Esophagus mucosa (tissue), 1 donor: ENCODE measurements around the gene METTL5. TPM values are rescaled to one million over a fixed set of nuclear protein-coding genes. Genes with fewer than 3 reads are reported as not detected.
"Not testable (repeated sequence)": the region's sequence is repeated elsewhere in the genome, so short reads cannot be mapped to it uniquely, and the experiment has no call there.

Source experiments
- ATAC-seq: fragments of 200-7000 bp; cut with Tn5 transposase; one replicate; pipeline ENCODE4 v1.9.1; 2020
- total RNA-seq: library from RNA; stranded (reverse); gene quantifications from one replicate; pipeline ENCODE4 v1.2.4, GENCODE V29; 2023
- donor health status: DM: yes; HTN: yes; CAD: no.

The METTL5 gene
- total RNA-seq, result 41.2 TPM

DNA sequence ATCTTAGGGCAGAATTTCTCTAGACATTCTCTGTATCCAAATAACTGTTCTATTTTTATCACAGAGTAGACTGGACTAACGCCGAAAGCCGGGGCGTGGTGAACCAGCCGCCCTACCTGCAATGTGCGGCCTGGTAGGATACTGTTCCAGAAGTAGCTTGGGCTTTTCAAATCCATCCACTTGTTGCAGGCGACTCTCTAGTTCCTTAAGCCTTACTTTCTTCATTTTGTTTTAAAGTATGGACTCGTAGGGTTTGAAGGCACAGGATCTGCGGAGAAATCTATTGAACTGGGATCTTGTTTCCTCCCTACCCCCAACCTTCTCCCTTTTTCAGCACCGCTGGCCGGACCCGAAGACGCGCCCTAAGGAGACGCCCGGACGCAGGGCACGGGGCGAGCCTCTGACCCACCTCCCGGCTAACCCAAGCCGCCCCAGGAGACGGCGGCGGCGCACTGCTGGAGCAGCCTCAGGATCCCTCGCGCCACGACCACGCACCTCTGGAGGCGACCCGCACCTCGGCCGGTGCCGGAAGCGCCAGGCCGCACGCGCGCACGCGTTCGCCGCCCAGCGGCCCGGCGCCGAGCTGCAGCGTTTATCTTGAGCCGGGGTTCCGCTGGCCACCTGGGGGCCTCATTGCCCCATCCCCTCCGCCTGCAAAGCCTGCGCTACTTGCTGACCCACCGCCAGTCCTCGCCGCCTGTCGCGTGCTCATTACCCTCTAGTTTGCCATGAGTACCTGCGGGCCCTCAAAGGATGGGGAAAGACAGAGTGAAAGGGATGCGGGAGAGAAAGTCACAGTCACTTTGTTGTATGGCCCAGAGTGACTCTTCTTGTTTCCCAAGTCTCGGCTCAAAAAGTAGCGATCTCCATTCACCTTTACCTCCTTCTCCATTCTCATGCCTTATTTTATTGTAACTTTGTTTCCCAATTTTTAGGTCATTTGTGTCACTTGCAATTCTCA, at the start of gene METTL5:
METTL5 (minus strand) TSS at position 533 of the 961 bp plus-strand sequence; CDS start at position 225, 308 bp downstream.
- ATAC-seq, result peak; percentile 70

DNA sequence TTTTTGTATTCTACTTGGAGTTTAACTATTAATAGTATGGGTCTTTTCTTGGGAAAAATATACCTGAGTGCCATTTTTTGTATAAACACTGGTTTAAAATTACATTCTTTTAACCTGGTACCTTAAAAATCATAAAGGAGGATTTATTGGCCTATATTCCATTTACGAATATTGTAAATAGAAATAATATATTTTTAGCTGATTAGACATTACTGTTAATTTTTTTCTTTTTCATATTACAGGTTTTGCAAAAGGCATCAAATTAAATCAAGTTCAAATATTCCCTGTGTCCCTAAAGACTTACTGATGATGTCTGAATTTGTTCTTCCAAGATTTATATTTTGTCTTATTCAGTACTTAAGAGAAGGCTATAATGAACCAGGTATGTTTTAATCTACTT, 47.3 kb upstream of the METTL5 start:
- no peak for ATAC-seq

DNA sequence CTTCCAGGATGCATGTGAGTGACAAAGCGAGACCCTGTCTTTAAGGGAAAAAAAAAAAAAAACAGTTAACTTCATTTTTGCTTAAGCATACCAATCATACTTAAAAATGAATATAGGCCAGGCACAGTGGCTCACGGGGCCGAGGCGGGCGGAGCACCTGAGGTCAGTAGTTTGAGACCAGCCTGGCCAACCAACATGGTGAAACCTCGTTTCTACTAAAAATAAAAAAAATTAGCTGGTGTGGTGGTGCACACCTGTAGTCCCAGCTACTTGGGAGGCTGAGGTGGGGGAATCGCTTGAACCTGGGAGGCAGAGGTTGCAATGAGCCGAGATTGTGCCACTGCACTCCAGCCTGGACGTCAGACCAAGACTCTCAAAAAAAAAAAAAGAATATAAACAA, 46.7 kb upstream of the METTL5 start:
- ATAC-seq, result not testable (repeated sequence)

DNA sequence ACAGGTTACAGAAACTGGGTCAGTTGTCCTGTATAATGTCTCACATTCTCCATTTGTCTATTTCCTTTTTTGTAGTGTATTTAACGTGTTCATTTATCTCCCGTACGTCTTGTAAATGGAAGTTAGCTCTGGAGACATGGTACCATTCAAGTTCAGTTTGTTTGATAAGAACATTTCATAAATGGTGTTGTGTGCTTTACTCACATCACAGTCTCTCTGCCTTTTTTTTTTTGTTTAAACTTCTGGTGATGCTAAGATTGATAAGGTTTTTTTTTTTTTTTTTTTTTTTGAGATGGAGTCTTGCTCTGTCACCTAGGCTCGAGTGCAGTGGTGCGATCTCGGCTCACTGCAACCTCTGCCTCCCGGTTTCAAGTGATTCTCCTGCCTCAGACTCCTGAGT, 44.2 kb upstream of the METTL5 start:
- ATAC-seq, result no peak

DNA sequence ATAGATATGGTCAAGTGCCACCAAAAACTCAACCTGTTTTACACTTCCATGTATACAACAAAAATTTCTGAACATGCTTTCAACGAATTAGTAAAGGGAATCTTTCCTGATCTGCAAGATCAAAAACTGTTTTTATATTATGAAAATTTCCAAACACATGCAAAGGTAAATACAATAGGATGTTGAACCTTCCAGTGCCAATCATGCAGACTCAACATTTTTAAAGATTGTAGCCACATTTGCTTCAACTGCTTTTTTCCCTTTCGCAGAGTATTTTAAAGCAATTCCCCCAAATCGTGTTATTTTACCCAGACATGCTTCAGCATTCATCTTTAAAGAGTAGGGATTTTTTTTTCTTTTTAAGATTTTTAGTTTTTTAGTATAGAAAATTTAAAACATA, 42.9 kb upstream of the METTL5 start:
- ATAC-seq, result no peak

DNA sequence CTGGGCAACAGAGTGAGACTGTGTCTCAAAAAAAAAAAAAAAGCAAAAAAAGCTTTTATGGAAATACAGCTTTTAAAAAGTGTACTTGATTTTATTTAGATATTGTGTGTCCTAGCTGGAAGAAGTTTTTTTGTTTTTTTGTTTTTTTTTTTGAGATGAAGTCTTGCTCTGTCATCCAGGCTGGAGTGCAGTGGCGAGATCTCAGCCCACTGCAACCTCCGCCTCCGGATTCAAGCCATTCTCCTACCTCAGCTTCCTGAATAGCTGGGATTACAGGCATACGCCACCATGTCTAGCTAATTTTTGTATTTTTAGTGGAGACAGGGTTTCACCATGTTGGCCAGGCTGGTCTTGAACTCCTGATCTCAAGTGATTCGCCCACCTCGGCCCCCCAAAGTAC, 41.5 kb upstream of the METTL5 start:
- ATAC-seq, result not testable (repeated sequence)

DNA sequence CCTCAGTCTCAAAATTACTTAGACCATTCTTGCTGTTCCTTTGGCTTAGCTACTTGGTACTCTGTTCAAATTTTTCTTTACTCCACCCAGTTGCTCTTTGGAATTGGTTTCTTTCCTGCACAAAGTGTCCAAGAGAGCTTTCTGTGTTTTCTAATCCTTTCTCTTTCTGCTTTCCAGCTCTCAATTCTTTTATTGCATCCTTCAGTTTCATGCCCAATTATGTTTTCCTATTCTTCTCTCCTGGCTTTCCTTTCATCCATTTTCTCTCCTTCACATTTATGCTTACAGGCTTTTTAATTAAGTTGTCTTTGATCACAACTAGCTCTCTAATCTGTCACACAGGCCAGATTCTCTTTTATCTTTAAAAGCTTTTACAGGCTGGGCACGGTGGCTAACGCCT, 40.8 kb upstream of the METTL5 start:
- ATAC-seq, result no peak

DNA sequence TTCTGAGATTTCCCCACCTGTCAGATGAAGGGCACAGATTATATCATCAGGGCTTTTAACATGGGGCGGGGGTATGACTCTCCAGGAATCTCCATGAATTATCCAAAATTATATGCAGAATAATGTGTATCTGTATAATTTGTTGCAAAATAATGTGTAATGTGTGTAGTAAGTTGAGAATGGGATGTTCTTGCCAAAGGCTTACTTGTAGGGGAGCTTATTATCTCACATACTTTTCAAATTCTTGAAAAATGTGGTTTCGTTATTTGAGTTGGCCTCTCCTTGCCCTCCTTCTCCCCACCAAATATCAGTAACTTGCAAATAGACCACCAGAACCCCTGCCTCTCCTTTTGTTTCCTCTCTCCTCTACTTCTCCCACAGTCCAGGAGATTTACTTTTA, 38.1 kb upstream of the METTL5 start:
- ATAC-seq, result no peak

DNA sequence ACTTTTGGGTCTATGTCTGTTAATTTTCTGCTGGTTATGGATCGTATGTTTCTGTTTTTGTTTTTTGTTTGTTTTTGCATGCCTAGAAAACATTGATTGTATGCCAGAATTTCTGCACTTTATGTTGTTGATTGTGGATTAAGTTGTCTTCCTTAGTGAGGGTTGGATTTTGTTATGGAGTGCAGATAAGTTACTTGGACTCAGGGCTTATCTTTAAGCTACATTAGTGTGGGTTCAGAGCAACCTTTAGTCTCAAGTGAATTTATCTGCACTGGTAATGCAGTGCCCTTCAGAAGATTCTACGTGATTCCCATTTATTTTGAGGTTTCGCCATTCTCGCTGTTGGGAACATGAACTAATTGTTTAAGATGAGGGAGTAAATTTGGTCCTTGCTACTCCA, 35.4 kb upstream of the METTL5 start:
- no peak for ATAC-seq

DNA sequence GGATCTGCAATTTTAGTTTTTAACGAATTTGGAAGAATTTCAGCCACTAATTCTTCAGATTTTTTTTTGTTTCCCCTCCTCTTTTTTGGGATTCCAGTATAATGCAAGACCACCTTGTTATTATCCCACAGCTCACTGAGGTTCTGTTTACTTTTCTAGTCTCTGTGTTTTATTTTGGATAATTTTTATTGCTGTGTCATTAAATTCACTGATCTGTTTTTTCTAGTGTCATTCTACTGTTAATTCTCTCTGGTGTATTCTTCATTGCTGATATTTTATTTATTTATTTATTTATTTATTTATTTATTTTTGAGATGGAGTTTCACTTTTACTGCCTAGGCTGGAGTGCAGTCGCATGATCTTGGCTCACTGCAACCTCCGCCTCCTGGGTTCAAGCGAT, 34.7 kb upstream of the METTL5 start:
- no peak for ATAC-seq

DNA sequence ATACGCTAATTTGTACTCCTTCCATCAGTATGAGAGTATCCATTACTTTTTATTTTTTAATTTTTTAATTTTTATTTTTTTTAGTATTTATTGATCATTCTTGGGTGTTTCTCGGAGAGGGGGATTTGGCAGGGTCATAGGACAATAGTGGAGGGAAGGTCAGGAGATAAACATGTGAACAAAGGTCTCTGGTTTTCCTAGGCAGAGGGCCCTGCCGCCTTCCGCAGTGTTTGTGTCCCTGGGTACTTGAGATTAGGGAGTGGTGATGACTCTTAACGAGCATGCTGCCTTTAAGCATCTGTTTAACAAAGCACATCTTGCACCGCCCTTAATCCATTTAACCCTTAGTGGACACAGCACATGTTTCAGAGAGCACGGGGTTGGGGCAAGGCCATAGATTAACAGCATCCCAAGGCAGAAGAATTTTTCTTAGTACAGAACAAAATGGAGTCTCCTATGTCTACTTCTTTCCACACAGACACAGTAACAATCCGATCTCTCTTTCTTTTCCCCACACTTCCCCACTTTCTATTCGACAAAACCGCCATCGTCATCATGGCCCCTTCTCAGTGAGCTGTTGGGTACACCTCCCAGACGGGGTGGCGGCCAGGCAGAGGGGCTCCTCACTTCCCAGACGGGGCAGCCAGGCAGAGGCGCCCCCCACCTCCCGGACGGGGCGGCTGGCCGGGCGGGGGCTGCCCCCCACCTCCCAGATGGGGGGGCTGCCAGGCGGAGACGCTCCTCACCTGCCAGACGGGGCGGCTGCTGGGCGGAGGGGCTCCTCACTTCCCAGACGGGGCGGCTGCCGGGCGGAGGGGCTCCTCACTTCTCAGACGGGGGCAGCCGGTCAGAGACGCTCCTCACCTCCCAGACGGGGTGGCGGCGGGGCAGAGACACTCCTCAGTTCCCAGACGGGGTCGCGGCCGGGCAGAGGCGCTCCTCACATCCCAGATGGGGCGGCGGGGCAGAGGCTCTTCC, 30.9 kb upstream of the METTL5 start:
- not testable (repeated sequence) for ATAC-seq

DNA sequence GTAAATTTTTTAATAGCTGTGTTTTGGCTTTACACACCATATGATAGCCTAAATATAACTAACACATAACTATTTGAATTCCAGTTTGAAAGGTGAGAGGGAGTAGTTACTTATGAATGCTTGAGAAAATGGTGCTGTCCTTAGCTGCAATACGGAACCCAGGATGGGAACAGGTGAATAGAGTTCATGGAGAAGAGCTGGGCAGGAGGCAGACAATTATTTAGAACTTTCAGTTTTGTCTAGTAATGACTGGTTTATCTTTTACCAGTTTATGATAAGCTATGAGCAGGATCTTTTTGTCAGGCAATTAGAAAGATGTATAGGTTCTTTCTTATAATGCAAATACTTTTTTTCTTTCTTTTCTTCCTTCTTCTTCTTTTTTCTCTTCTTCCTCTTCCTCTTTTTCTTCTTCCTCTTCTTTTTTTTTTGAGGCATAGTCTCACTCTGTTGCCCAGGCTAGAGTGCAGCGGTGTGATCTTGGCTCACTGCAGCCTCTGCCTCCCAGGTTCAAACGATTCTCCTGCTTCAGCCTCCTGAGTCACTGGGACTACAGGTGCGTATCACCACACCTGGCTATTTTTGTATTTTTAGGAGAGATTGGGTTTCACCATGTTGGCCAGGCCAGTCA, 28.4 kb upstream of the METTL5 start:
- no peak for ATAC-seq

DNA sequence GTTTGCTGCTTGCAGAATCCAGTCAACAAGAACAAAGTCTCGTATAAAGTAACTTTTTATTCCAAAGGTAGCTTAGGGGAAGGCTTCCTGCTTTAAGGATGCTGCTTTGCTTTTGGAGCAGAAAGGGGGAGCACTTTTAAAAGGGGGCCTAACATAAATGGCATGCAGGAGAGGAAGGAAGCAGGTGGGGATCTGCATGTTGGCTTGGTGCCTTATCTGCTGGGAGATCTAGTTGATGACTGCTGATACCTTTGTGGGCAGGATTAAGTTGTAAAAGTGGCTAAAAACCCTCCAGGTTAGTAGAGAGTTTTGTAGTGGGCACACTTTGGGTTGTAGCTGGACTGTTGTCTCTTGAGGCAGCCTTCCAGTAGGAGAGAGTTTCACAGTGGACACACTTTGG, 25.0 kb upstream of the METTL5 start:
- ATAC-seq, result no peak

DNA sequence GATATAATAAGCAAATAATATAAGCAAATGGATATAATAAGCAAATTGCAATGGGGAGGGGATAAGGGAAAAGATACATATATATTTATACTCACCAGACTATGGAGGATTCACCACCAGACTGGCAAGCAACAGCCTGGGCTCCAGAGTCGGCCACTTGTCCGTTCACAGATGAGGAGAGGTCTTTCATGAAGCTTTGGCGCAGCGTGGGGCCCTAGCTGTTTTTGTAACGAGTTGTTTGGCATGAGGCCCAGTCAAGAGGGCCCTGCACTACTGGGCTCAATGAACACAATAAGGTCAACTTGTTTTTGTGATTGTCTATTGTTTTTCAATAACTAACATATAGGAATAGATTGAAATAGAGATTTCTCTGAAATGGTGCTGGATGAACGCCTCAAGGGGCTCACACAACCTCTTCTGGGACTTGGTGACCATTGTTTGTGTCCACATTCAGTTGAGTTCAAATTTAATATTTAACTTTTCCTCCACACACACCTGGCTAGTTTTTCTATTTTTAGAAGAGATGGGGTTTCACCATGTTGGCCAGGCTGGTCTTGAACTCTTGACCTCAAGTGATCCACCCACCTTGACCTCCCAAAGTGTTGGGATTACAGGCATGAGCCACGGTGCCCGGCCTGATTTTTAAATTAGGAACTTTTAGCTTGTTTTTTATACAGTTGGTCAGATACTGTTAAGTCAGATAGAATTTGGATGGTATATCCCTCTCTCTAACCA, 24.4 kb upstream of the METTL5 start:
- ATAC-seq, result not testable (repeated sequence)

DNA sequence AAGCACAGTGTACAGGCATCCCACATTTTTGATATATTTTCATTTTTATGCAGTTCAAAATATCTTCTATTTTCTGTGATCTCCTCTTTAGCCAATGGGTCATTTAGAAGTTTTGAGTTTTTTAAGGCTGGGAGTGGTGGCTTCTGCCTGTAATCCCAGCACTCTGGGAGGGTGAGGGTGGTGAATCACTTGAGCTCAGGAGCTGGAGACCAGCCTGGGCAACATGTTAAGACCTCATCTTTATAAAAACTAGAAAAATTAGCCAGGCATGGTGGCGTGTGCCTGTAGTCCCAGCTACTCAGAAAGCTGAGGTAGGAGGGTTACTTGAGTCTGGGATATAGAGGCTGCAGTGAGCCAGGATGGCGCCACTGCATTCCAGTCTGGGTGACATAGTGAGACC, 20.3 kb upstream of the METTL5 start:
- ATAC-seq, result no peak

DNA sequence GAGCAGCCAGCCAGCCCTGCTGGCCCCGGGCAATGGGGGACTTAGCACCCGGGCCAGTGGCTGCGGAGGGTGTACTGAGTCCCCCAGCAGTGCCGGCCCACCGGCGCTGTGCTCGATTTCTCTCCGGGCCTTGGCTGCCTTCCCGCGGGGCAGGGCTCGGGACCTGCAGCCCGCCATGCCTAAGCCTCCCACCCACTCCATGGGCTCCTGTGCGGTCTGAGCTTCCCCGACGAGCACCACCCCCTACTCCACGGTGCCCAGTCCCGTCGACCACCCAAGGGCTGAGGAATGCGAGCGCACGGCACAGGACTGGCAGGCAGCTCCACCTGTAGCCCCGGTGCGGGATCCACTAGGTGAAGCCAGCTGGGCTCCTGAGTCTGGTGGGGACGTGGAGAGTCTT, 16.9 kb upstream of the METTL5 start:
- not testable (repeated sequence) for ATAC-seq

DNA sequence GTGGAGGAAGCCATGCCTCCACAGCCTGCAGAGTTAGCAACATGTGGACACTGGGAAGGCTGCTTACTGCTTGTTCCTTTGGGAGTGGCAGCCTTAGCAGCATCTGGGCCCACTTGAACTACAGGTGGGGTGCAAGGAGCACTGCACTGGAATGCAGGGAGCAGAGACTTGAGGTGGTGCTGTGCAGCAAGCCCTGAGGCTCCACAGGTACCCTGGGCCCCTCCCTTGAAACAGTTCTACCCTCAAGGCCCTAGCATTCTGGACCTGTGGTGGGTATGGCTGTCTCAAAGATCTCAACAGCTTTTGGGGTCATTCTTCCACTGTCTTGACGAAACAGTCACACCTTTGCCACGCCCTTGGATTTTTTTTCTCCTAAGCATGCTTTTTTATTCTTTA, 16.0 kb upstream of the METTL5 start:
- no peak for ATAC-seq

DNA sequence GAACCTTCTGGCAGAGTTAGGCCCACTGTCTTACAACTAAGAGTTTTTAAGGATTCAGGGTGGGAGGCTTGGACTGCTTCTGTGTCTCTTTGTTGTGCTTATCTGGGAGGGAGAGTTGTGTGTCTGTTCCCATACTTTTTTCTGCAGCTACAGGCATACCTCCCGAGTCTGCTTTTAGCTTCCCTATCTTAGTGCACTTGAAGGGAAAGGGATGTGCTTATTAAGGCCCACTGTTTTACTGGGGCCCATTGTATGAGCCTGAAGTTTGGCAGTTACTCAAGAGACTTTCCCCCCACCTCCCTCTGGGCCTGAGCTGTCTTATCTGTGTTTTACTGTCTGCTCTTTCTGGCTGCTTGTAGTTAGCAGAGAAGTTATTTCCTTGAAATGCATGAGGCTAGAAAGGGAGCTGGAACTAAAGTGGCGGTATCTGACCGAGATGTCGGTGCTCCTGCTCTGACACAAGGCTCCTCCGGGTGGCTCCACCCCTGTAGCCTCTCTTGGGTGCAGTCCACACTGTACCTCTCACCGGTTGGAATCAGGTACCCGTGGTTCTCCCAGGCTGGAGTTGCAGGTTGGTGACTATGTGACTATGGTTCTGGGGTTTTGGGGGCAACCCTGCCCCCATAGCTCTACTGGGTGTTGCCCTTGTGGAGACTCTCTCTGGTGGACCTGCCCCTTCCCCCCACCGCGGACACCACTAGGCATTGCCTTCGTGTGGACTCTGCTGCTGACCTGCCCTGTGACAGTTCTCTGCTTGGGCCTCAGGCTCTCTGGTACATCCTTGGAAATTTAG, 15.4 kb upstream of the METTL5 start:
- no peak for ATAC-seq

DNA sequence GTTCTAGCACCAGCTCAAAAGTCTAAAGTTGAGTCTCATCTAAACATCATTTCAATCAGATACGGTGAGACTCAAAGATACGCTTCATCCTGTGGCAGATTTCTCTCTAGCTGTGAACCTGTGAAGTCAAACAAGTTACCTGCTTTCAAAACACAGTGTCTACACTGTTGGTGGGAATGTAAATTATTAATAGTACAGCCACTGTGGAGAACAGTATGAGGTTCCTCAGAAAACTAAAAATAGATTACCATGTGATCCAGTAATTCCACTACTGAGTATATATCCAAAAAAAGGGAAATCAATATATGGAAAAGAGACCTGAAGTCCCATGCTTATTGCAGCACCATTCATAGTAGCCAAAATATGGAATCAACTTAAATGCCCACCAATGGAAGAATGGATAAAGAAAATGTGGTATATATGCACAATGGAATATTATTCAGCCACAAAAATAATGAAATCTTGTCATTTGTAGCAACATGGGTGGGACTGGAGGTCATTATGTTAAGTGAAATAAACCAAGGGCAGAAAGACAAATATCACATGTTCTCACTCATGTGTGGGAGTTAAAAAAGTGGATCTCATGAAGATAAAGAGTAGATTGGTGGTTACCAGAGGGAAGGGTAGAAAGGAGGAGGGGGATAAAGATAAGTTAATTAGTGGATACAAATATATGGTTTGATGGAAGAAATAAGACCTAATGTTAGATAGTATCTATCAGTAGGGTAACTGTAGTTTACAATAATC, 14.2 kb upstream of the METTL5 start:
- ATAC-seq, result no peak

DNA sequence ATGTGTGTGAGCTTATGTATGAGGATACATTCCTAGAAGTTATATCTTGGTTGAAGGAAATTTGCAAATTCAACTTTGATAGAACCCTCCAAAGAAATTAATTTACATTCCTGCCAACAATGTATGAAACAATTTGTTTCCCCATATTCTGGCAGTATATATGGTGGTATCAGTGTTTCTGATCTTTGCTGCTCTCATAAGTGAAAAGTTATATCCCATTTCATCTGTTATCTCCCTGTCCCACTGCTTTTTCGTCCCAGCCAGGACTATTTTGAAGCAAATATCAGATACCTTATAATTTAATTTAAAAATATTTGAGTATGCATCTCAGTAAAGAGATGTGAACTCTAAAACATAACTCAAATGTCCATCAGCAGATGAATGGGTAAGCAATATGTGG, 9.7 kb upstream of the METTL5 start:
- no peak for ATAC-seq
